GM18507 (cell line): Measurements from ENCODE around the gene ATP11C.
A peak's percentile ranks its signal among the peaks of the same experiment; 100 is the strongest.
"Not testable (repeated sequence)": the region's sequence is repeated elsewhere in the genome, so short reads cannot be mapped to it uniquely, and the experiment has no call there.

ENCODE experiments used
- DNase-seq: peaks from one replicate; pipeline ENCODE4 v3.0.0; 2011; ENCODE audit warnings: low read depth; ENCODE audit not compliant: insufficient read length; ENCODE audit errors: extremely low spot score
- FAIRE-seq: peaks from 2 replicates; lab custom pipeline; 2011; peaks lifted over from hg19 to GRCh38; lab: Jason Lieb, UNC

ATP11C gene

GRCh38 chrX:139875841-139876240 is 57.0 kb downstream of the ATP11C start:
- FAIRE-seq = no peak
- no peak for DNase-seq

- no peak for FAIRE-seq
- DNase-seq = no peak
Measured at GRCh38 chrX:139869796-139870195, 63.1 kb downstream of the ATP11C start.

GRCh38 chrX:139864640-139865039 is 68.2 kb downstream of the ATP11C start:
- FAIRE-seq = no peak

GRCh38 chrX:139862208-139862607 is 70.6 kb downstream of the ATP11C start:
- FAIRE-seq = no peak
- no peak for DNase-seq

More at GRCh38 chrX:139864640-139865039, 68.2 kb downstream of the ATP11C start:
- no peak for DNase-seq

- not testable (repeated sequence) for DNase-seq, FAIRE-seq
Measured at GRCh38 chrX:139856826-139857225, 76.0 kb downstream of the ATP11C start.

GRCh38 chrX:139851730-139852129 is 81.1 kb downstream of the ATP11C start:
- no peak for FAIRE-seq

GRCh38 chrX:139850968-139851367 is 81.9 kb downstream of the ATP11C start:
- FAIRE-seq (no peak), DNase-seq (no peak)

More at GRCh38 chrX:139851730-139852129, 81.1 kb downstream of the ATP11C start:
- no peak for DNase-seq

GRCh38 chrX:139844884-139845283 is 88.0 kb downstream of the ATP11C start:
- no peak for DNase-seq

GRCh38 chrX:139844163-139844562 is 88.7 kb downstream of the ATP11C start:
- FAIRE-seq (peak; percentile 48), DNase-seq (no peak)

More at GRCh38 chrX:139844884-139845283, 88.0 kb downstream of the ATP11C start:
- no peak for FAIRE-seq

GRCh38 chrX:139842326-139843185 is 90.3 kb downstream of the ATP11C start:
- FAIRE-seq (no peak), DNase-seq (no peak)

- DNase-seq, FAIRE-seq: not testable (repeated sequence)
Measured at GRCh38 chrX:139836335-139836734, 96.5 kb downstream of the ATP11C start.

GRCh38 chrX:139834879-139835278 is 98.0 kb downstream of the ATP11C start:
- DNase-seq (no peak), FAIRE-seq (no peak)

GRCh38 chrX:139832718-139833309 is 100.0 kb downstream of the ATP11C start:
- no peak for DNase-seq
- FAIRE-seq = no peak

- DNase-seq = no peak
- FAIRE-seq = peak; percentile 87
Measured at GRCh38 chrX:139831675-139832456, 101.0 kb downstream of the ATP11C start.

- FAIRE-seq (peak; percentile 21), DNase-seq (no peak)
Measured at GRCh38 chrX:139831017-139831416, 101.8 kb downstream of the ATP11C start.

GRCh38 chrX:139828830-139829229 is 104.0 kb downstream of the ATP11C start:
- DNase-seq (no peak), FAIRE-seq (no peak)

- FAIRE-seq = no peak
- no peak for DNase-seq
Measured at GRCh38 chrX:139828033-139828432, 104.8 kb downstream of the ATP11C start.

- no peak for FAIRE-seq
- no peak for DNase-seq
Measured at GRCh38 chrX:139826065-139827044, 106.5 kb downstream of the ATP11C start.

- DNase-seq = no peak
- no peak for FAIRE-seq
Measured at GRCh38 chrX:139825618-139826017, 107.2 kb downstream of the ATP11C start.
